ENCODE results near the gene PICK1. TPM values are rescaled to one million over a fixed set of nuclear protein-coding genes. Genes with fewer than 3 reads are reported as not detected.
"Not testable (repeated sequence)": the region's sequence is repeated elsewhere in the genome, so short reads cannot be mapped to it uniquely, and the experiment has no call there.

Gene PICK1
- total RNA-seq, 1 donor from 2014 or later = 24.9 TPM

- FAIRE-seq (no peak), DNase-seq (ENCODE audit: low spot score in 2 of 2) (no peak)
These were observed 53.0 kb downstream of the PICK1 start, which contains the start of gene BAIAP2L2 for GRCh38 chr22:38110008-38110862. BAIAP2L2 (minus strand) TSS chr22:38110684; CDS start chr22:38110525, 159 bp downstream.

DNA sequence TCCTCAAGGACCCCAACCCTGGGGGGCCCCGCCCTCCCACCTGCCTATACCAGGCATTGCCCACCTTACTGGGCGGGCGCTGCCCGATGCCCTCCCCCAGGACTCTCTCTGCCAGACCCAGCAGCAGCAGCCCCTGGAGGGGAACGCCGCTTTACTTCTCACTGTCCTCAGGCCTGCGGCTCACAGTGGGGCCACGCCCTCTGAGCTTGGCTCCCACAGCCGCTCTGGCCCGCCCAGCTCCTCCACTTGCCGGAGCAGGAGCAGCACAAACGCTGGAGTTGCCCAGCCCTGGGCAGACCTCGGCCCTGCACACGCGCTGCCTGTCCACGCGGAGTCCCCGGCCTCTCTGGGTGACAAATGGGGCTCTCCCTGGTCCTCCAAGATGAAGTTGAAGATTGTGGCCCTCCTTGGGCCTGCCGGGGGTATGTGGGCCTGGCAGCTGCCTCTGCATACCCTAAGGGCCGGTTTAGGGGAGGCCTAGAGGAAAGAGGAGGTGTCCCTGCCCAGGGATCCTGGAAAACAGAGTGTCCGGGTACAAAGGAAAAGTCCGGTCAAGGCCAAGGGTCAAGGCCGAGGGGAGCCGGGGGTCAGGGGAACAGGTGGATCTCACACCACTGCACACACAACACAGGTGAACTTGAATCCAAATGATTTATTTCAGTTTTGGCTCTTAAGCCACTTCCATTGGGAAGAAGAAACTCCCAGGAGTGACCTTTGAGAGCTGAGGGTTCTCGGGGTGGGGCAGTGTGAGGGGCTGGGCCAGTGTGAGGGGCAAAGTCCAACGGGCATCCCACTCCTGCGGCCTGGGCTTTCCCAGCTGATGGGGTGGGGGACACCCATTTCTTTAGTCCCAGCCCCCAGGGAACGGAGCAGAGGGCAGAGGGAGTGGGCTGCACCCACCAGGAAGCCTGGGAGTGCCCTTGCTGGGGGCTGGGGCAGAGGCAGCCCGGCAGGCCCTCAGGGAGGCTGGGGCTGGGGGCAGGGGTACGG lies 54.0 kb downstream of the PICK1 start:
- FAIRE-seq (no peak), DNase-seq (ENCODE audit: low spot score in 2 of 2) (no peak)

DNA sequence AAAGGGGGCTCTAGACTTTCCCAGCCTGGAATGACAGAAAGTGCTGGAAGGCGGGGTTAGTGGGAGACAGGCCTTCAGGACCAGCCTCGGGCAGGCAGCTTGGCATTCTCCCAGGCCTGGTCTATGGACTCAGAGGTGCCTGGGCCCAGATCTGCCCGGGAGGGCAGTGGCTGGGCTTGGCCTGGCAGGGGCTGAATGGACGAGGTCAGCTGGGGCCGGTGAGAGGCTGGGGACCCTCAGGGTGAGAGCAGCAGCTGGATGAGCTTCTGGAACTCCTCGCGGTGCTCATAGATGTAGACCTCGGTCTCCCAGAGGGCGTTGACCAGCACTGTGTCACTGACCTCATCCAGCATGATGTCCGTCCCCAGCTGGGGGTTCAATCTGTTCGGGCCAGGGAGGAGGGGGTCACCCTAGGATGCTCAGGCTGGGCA lies 54.7 kb downstream of the PICK1 start:
- FAIRE-seq = no peak
- DNase-seq (ENCODE audit: low spot score in 2 of 2) = no peak

GRCh38 chr22:38112381-38112780 lies 55.2 kb downstream of the PICK1 start:
- no peak for FAIRE-seq

DNA sequence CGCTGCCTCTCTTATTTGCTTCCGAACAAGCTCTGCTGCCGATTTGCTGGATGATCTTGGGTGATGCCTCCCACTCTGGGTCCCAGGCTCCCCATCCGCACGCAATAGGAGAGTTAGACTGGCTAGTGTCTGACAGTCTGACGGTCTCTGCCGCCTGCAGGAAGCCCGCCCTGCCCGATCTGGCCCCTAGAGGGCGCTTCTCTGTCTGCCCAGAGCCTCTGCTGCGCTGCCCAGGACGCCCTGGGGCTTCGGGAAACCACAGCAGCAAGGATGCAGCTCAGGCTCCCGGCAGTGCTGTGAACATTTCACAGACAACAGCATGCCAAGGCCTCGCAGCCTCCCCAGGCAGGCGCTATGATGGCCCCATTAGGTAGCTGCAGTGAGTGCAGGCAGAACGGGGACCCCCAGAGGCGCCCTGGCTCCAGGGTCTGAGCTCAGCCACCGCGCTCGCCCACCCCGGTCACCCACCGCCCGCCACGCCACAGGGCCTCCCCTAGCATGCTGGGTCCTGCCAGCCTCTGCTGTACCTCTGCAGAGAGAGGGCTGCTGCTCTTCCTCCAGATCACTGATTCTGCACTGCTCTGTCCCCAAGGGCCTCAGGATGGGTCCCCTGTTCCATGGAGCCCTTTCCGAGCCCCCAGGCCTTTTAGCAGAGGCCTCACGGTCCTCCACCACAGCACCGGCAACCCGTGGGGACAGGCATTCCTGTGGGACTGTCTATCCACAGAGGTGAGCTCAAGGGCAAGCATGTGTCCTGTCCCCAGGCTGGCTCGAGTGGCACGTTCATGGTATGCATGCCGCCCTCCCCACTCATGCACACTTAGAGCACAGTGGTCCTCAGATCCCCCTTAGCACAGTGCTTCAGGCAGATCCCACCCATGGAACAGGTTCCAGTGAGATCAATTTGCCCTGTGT lies 57.5 kb downstream of the PICK1 start:
- FAIRE-seq (no peak), DNase-seq (ENCODE audit: low spot score in 2 of 2) (peak; percentile 88 to 96)

More at GRCh38 chr22:38112381-38112780, 55.2 kb downstream of the PICK1 start:
- no peak for DNase-seq (ENCODE audit: low spot score in 2 of 2)

GRCh38 chr22:38115423-38116205 lies 58.4 kb downstream of the PICK1 start:
- DNase-seq (ENCODE audit: low spot score in 2 of 2) = no peak
- FAIRE-seq = no peak

DNA sequence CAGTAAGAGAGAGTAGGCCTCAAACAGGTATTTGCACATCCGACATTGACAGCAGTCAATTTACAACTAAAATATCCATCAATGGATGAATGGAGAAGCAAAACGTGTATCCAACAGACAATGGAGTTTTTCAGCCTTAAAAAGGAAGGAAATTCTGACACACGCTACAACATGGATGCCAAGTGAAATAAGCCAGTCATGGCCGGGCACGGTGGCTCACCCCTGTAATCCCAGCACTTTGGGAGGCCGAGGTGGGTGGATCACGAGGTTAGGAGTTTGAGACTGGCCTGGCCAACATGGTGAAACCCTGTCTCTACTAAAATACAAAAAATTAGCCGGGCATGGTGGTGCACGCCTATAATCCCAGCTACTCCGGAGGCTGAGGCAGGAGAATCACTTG lies 60.4 kb downstream of the PICK1 start:
- not testable (repeated sequence) for FAIRE-seq; DNase-seq (ENCODE audit: low spot score in 2 of 2)

DNA sequence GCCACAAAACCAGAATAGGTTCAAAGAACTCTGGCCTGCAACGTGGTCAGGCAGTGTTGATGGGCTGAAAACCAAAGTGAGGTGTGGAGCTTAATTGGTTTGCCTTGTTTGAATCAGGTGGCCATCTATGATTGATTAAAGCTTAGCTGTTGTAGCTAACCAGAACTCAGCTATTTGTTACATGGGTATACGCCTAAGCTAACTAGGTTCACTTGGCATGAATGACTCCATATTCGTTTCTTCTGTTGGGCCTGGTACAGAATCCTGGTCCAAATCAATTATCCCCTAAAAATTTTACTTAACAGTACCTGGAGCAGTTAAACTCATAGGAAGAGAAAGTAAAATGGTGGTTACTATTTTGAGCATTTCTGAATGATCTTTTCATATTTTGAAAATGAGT lies 61.0 kb downstream of the PICK1 start:
- no peak for DNase-seq (ENCODE audit: low spot score in 2 of 2)
- FAIRE-seq = no peak

GRCh38 chr22:38118747-38119146 lies 61.5 kb downstream of the PICK1 start:
- not testable (repeated sequence) for DNase-seq (ENCODE audit: low spot score in 2 of 2); FAIRE-seq

- DNase-seq (ENCODE audit: low spot score in 2 of 2) = no peak
- no peak for FAIRE-seq
These were observed 63.3 kb downstream of the PICK1 start for GRCh38 chr22:38120359-38121110.

DNA sequence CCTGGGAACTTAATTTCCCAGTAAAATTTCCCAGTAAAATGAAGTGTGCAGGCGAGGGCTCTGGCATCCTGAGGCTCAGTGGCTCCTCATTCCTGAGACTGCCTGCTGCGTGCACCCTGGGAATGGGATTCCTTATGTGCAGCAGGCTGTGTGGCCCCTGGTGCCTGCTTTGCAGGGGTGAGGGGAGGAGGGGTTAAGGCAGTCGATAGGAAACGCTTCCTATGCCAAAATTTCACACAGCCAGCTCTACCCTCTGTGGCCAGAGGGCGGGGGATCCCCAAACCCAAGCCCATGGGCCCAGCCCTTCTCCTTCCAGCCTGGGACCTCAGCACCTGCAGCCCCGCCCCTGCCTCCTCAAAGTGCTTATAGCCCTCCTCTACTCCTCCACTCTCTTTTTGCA lies 65.4 kb downstream of the PICK1 start:
- DNase-seq (ENCODE audit: low spot score in 2 of 2) = no peak
- FAIRE-seq = no peak

DNA sequence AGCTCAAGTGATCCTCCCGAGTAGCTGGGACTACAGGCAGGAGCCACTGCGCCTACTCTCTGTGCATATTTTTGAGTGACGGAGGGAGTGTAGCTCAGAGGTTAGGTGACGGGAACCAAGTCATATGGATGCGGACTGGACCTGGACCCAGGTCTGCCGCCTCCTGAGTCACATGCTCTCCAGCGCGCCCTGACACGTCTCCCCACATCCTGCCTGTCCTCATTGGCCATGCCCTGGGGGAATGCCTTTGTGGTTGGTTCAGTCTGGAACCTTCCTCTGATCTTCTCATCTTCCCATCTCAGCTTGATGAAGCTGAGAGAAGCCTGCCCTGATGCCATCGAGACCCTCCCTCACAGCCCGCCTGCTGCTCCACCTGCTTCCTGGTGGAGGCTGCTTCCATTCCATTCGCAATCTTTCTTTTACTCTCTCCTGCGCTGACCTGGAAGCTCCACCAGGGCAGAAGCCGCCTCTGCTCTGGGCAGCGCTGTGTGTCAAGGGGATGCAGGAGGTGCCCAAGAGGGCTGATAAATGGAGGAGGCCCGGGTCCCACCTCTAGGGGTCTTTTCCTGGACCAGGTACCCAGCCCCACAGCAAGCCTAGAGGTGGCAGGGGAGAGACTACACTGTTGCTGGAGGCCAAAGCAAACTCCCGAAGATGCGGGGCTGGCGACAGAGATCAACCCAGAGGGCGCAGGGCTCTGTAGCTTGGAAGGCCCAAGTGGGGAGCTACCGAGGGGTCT lies 67.2 kb downstream of the PICK1 start:
- DNase-seq (ENCODE audit: low spot score in 2 of 2) = no peak
- FAIRE-seq = no peak

DNA sequence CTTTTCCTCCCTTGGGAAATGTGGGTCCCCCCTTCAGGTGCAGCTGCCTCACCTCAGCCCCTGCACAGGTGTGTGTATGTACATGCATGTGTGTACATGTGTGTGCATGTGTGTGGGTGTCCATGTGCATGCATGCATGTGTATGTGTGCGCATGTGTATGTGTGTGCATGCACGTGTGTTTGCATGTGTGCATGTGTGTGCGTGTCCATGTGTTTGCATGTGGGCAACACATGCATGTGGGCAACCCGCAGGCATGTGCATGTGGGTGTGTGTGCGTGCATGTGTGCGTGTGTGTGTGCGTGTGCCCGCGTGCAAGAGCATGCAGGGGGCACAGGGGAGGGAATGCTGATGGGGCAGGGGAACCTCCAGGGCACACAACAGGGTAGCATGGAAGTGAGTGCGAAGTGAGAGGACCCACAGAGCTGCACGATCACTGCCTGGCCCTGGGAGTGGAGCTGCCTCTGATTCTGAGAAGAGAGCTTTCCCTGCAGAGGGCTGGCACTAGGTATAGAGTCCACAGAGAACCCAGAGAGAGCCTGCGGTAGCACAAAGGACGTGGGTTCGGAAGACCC lies 67.9 kb downstream of the PICK1 start:
- FAIRE-seq = no peak
- no peak for DNase-seq (ENCODE audit: low spot score in 2 of 2)

All from frontal cortex (tissue), 4 donors.